Panc1 (cell line): ENCODE results near the gene EPHA3. TPM values are rescaled to one million over a fixed set of nuclear protein-coding genes. Genes with fewer than 3 reads are reported as not detected.

Experiments
- ATAC-seq: fragments of 200-7000 bp; cut with Tn5 transposase; 2 replicates; pipeline ENCODE4 v1.9.1; 2020; ENCODE audit warnings: mild to moderate bottlenecking, moderate library complexity
- BruUV-seq: library from RNA; stranded (reverse); fragments of 400-500 nt; replicated peaks from 2 replicates; lab custom pipeline; 2021; lab: Mats Ljungman, UMichigan
- CTCF ChIA-PET: fragments of 300-600 bp; sonication (Branson Sonifier 250); formaldehyde crosslinking; loops from one replicate; lab custom pipeline; 2022; ENCODE audit warnings: antibody characterized with exemption; lab: Charles Lee
- POLR2A ChIA-PET: fragments of 300-600 bp; sonication (Branson Sonifier 250); formaldehyde crosslinking; loops from one replicate; lab custom pipeline; 2022; ENCODE audit warnings: antibody characterized with exemption; lab: Charles Lee
- DNase-seq: peaks from one replicate; pipeline ENCODE4 v3.0.0-alpha.2; 2010; ENCODE audit warnings: low read depth, low spot score
- H3K27ac ChIP-seq: 2 replicates; pipeline ENCODE4 v1.5.1; 2011; ENCODE audit warnings: mild to moderate bottlenecking, low read length, inconsistent platforms
- H3K27me3 ChIP-seq: fragments of 200-500 bp; sonication (Bioruptor generic); 2 replicates; pipeline ENCODE4 v1.6.0; 2014; ENCODE audit warnings: low read length, inconsistent platforms; ENCODE audit not compliant: control insufficient read depth, insufficient read depth
- H3K36me3 ChIP-seq: fragments of 200-500 bp; sonication (Bioruptor generic); 2 replicates; pipeline ENCODE4 v1.5.1; 2014; ENCODE audit warnings: inconsistent platforms, mild to moderate bottlenecking, low read length, moderate library complexity; ENCODE audit not compliant: control insufficient read depth, insufficient read depth
- H3K4me1 ChIP-seq: 2 replicates; pipeline ENCODE4 v1.5.1; 2011; ENCODE audit warnings: inconsistent platforms, mild to moderate bottlenecking, low read length, moderate library complexity; ENCODE audit not compliant: control insufficient read depth, insufficient read depth
- H3K4me3 ChIP-seq, 2 experiments: 2 replicates each; pipeline ENCODE4 v1.5.1; 2011 to 2012; ENCODE audit warnings: low read depth in 2 of 2, low read length in 2 of 2, mild to moderate bottlenecking in 2 of 2, inconsistent platforms in 1 of 2, moderate library complexity in 1 of 2
- H3K9me3 ChIP-seq: fragments of 200-500 bp; sonication (Bioruptor generic); 2 replicates; pipeline ENCODE4 v1.5.1; 2014; ENCODE audit warnings: low read depth, mild to moderate bottlenecking, inconsistent platforms, low read length, moderate library complexity; ENCODE audit not compliant: control insufficient read depth, insufficient read depth
- POLR2AphosphoS5 ChIP-seq: IDR thresholded peaks from 2 replicates; pipeline ENCODE4 v1.6.1; 2012; ENCODE audit warnings: mild to moderate bottlenecking, low read depth, low read length, moderate library complexity
- SIN3A ChIP-seq: IDR thresholded peaks from 2 replicates; pipeline ENCODE4 v1.6.1; 2012; ENCODE audit warnings: low read depth, mild to moderate bottlenecking, low read length, moderate library complexity, borderline replicate concordance; ENCODE audit not compliant: insufficient read depth
- TCF7L2 ChIP-seq: IDR thresholded peaks from 2 replicates; pipeline ENCODE4 v1.6.1; 2011; ENCODE audit warnings: mild to moderate bottlenecking, low read depth, low read length, inconsistent platforms
- in situ Hi-C: cut with HindIII; loops from 2 replicates; pipeline ENCODE4 v1.10.0; 2016; ENCODE audit warnings: low sequenced_read_pairs, low pct_unique_long_range_greater_than_20kb
- intact Hi-C: fragments of 100-400 bp; cut with micrococcal nuclease; formaldehyde crosslinking; loops from one replicate; pipeline ENCODE4 v1.10.0; 2022; ENCODE audit not compliant: unreplicated experiment
- total RNA-seq: library from RNA; stranded (reverse); gene quantifications from one replicate; pipeline ENCODE4 v1.2.1, GENCODE V29; 2021; ENCODE audit not compliant: unreplicated experiment
- TF ChIP-seq, protein P1 (sequence below): fragments of 450-650 bp; IDR thresholded peaks from 2 replicates; pipeline ENCODE4 v1.5.1; 2017; ENCODE audit warnings: mild to moderate bottlenecking
- TF ChIP-seq, protein P2 (sequence below), 2 experiments: IDR thresholded peaks; 2 replicates each; pipeline ENCODE4 v1.6.1; 2011 to 2012; ENCODE audit warnings: low read depth in 2 of 2, control low read depth in 1 of 2, low read length in 1 of 2, mild to moderate bottlenecking in 1 of 2, moderate library complexity in 1 of 2; ENCODE audit not compliant: insufficient read depth in 1 of 2

Gene EPHA3
- total RNA-seq, 1 experiment from 2014 or later, result 0.05 TPM

DNA sequence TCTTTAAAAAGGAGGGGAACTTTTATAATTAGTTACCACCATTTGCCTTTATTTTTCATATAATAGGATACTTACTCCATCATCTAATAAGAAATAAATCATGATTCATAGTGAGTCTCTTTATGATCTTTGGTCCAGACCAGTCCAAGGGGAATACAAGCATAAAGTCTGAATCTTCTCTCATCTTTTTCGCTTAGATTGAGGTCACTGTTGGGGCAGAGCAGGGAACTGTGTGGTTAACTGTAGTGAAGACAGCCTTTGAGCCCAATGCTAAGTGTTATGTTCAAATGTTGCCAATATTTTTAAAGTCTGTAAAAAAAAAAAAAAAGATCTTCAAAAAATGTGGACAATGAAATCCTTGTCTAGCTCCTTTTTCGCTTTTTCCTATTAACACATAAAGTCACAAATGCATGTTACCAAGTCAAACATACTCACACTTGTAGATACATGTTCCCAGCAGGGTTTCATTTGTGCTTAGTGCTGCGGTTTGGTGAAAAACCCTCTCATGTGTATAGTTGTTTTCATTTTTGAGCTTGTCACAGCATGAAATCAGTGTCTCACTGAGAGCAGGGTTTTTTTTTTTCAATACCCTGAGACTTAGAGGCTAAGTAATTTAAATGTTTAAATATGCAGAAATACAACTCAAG is 72.1 kb downstream of the EPHA3 start:
- in situ Hi-C loops, result no loop called here
- POLR2A ChIA-PET, result no interaction called here
- CTCF ChIA-PET, result interaction anchor here (0.6 kb wide), 1 partner anchor 1003 kb away, joined by 4 read pairs; no protein-coding TSS in a partner anchor
- BruUV-seq, result no TSS peak
- intact Hi-C loops, result no loop called here
- no peak for ATAC-seq
- Histone ChIP-seq H3K4me3 (no peak overlapping the region), H3K27me3 (no peaks in the 10 kb centered on the region), H3K27ac (no peak overlapping the region), H3K4me1 (no peaks in the 10 kb centered on the region), H3K36me3 (no peaks in the 10 kb centered on the region), H3K9me3 (no peaks in the 10 kb centered on the region)
- TF ChIP-seq, protein P1, sequence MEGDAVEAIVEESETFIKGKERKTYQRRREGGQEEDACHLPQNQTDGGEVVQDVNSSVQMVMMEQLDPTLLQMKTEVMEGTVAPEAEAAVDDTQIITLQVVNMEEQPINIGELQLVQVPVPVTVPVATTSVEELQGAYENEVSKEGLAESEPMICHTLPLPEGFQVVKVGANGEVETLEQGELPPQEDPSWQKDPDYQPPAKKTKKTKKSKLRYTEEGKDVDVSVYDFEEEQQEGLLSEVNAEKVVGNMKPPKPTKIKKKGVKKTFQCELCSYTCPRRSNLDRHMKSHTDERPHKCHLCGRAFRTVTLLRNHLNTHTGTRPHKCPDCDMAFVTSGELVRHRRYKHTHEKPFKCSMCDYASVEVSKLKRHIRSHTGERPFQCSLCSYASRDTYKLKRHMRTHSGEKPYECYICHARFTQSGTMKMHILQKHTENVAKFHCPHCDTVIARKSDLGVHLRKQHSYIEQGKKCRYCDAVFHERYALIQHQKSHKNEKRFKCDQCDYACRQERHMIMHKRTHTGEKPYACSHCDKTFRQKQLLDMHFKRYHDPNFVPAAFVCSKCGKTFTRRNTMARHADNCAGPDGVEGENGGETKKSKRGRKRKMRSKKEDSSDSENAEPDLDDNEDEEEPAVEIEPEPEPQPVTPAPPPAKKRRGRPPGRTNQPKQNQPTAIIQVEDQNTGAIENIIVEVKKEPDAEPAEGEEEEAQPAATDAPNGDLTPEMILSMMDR, result no peak
- TF ChIP-seq, protein P2, sequence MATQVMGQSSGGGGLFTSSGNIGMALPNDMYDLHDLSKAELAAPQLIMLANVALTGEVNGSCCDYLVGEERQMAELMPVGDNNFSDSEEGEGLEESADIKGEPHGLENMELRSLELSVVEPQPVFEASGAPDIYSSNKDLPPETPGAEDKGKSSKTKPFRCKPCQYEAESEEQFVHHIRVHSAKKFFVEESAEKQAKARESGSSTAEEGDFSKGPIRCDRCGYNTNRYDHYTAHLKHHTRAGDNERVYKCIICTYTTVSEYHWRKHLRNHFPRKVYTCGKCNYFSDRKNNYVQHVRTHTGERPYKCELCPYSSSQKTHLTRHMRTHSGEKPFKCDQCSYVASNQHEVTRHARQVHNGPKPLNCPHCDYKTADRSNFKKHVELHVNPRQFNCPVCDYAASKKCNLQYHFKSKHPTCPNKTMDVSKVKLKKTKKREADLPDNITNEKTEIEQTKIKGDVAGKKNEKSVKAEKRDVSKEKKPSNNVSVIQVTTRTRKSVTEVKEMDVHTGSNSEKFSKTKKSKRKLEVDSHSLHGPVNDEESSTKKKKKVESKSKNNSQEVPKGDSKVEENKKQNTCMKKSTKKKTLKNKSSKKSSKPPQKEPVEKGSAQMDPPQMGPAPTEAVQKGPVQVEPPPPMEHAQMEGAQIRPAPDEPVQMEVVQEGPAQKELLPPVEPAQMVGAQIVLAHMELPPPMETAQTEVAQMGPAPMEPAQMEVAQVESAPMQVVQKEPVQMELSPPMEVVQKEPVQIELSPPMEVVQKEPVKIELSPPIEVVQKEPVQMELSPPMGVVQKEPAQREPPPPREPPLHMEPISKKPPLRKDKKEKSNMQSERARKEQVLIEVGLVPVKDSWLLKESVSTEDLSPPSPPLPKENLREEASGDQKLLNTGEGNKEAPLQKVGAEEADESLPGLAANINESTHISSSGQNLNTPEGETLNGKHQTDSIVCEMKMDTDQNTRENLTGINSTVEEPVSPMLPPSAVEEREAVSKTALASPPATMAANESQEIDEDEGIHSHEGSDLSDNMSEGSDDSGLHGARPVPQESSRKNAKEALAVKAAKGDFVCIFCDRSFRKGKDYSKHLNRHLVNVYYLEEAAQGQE (IDR thresholded peaks at IDR 0.05; ENCODE audit: insufficient read depth in 1 of 2, low read depth in 2 of 2, low read length in 1 of 2), result no peak
- no peak for TF ChIP-seq POLR2AphosphoS5
- no peak for TF ChIP-seq TCF7L2
- TF ChIP-seq SIN3A, result no peak
- no peak for DNase-seq

DNA sequence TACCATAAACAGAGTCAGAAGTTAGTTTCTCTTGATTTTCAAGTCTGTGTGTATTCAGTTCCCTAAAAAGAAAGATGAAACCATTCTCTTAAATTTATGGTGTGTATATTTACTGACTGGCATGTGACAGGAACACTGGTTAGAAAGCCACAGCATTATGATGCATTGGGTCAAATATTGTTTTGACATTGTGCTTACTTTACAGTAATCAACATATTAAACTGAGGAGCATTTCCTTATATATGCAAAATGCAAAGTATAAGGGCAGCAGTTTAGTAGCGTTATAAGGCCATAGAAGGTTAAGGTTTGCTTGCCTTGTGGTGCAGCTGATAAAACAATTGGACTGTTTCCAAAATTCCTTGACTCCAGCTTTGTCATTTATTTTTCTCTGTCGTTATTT is 72.9 kb downstream of the EPHA3 start:
- DNase-seq (no peak), ATAC-seq (no peak)
- BruUV-seq, result no TSS peak
- Histone ChIP-seq H3K36me3 (no peaks in the 10 kb centered on the region), H3K4me3 (no peak overlapping the region), H3K9me3 (no peaks in the 10 kb centered on the region), H3K27ac (no peak overlapping the region), H3K4me1 (no peaks in the 10 kb centered on the region), H3K27me3 (no peaks in the 10 kb centered on the region)
- TF ChIP-seq, protein P2 (IDR thresholded peaks at IDR 0.05; ENCODE audit: insufficient read depth in 1 of 2, low read depth in 2 of 2, low read length in 1 of 2), result no peak
- TF ChIP-seq, protein P1, result no peak
- no peak for TF ChIP-seq TCF7L2
- no peak for TF ChIP-seq SIN3A
- TF ChIP-seq POLR2AphosphoS5, result no peak
- CTCF ChIA-PET, result no interaction called here
- intact Hi-C loops, result no loop called here
- in situ Hi-C loops, result no loop called here
- POLR2A ChIA-PET, result no interaction called here
